HG02973 (cell line): Measurements from ENCODE around the gene SOBP.
"Not testable (repeated sequence)": the region's sequence is repeated elsewhere in the genome, so short reads cannot be mapped to it uniquely, and the experiment has no call there.

Experiments used
- ATAC-seq: cut with Tn5 transposase; IDR thresholded peaks from one replicate; pipeline ENCODE4 v1.9.1; 2021; ENCODE audit warnings: moderate library complexity; ENCODE audit not compliant: unreplicated experiment

The SOBP gene

GRCh38 chr6:107488174-107488874 lies 1.6 kb upstream of the SOBP start:
- no peak for ATAC-seq

DNA sequence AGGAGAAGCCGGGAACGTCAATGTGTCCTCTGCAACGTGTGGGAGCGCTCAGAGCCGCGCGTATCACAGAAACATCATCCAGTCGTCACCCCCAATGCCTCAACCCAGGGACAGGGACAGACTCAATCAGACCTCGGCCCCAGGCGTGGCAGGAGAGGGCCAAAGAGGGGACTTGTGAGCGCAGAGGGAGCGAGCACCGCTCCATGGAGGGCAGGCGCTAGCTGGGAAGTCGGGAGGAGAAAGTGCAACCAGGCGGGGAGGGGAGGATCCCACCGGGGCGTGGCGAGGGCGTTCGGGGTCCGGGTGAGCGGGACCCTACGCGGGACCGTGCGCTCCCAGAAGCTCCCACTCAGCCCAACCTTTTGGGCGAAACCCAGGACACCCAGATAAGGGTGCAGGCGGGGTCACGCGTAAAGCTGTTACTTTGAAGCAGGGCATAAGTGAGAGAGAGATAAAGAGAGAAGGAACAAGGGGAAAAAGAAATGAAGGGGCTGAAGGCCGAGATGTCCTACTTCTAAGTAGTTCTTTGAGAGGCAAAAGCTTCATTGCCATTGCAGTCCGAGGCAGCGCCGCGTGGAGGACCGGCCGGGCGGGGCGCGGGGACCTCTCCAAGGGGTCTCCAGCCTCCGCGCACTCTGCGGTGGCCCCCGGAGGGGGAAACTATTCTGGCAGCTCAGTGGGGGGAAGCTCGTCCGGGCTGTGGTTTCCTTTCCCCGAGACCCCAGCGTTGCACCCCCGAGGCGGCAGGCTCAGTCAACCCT lies 862 bp upstream of the SOBP start:
- ATAC-seq: no peak

DNA sequence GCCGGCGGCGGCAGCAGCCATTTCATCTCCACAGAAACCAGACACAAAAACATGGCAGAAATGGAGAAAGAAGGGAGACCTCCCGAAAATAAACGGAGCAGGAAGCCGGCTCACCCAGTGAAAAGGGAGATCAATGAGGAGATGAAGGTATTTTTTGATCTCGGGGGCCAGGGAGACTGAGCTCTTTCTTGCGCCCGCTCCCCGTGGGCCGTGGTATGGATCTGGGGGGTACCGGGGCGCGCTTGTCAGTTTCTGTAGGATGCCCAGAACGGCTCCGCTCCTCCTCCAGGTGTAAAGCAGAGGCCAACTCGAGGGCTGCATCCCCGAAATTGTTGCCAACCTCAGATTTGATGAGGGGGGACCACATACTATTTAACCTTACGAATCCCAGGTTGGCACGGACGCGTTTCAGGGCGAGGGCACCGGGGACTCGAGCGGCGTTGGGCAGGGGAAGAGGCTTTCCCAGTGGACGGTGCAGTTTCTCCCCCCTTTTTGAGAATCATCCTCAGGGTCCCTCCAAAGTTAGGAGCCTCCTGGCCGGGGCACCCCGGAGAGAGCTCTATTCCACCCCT lies 735 bp downstream of the SOBP start:
- no peak for ATAC-seq

- ATAC-seq: no peak
Observed at GRCh38 chr6:107491138-107491609, 1.3 kb downstream of the SOBP start.

GRCh38 chr6:107491760-107492660 lies 2.1 kb downstream of the SOBP start:
- no peak for ATAC-seq

GRCh38 chr6:107493158-107494057 lies 3.5 kb downstream of the SOBP start:
- no peak for ATAC-seq

GRCh38 chr6:107495196-107495643 lies 5.3 kb downstream of the SOBP start:
- no peak for ATAC-seq

GRCh38 chr6:107495971-107496370 lies 6.1 kb downstream of the SOBP start:
- ATAC-seq: no peak

DNA sequence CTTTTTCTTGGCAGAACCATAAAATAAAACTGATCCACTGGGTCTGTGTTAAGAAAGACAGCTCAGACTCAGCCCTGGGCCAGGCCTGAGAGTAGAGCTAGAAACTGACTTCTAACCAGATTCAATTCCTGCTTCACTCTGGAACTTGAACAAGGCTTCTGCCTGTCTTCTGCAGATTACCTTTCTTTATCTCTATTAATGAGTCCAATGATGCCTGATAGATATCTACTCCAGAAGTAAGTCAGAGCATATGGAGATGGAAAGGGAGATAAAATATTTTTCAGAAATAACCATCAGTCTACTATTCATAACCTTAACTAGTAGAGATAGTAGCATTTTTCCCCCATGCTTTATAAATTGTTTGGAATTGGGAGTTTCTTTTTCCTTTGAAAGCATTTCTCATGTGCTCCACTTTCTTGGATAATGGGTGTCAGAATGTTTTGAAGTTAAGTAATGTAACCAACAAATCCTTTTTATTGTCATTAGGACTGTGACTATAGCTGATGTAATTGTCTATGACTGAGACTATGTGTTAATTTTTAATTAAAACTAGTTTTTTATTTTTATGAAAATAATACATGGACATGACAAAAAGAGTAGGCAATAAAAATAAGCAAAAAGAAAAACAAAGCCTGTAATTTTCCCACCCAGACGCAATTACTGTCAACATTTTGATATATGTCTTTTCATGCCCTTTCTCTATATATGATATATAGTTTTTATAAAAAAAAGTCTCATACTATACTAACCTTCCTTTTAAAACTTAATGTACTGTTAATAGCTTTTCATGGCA lies 7.2 kb downstream of the SOBP start:
- ATAC-seq: no peak

DNA sequence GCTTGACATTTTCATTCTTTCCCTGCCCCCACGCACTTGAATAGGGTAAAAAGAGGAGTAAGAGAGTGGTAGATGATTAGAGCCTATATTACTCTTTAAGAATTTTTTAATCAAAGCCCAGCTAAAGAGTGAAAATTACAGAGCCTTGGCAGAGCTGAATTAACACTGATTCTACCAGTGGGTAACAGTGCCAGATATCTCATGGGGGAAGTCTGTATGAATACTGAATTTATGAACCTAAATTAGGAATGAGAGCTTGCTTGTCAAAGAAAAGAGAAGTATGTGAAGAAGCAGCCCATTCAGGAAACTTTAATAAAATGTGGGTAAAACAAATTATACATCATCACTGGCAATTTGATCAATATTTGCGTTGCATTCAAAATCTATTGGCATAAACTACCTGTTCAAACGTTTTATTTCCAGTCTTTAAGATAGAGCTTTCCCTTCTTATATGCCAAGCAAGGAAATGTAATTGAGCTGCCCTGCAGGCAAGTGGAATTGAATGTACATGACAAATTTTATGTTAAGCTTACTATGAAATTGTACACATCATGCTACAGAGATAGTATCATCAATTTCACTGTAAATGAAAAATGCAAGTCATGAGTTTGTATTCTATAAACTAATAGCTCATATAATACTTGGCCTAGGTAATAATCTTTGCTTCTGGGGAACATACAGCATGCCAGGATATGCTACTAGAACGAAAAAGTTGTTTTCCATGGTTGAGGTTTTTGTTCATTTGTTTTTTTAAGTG lies 14.5 kb downstream of the SOBP start:
- no peak for ATAC-seq

- ATAC-seq: no peak
Observed at GRCh38 chr6:107506145-107506544, 16.2 kb downstream of the SOBP start.

DNA sequence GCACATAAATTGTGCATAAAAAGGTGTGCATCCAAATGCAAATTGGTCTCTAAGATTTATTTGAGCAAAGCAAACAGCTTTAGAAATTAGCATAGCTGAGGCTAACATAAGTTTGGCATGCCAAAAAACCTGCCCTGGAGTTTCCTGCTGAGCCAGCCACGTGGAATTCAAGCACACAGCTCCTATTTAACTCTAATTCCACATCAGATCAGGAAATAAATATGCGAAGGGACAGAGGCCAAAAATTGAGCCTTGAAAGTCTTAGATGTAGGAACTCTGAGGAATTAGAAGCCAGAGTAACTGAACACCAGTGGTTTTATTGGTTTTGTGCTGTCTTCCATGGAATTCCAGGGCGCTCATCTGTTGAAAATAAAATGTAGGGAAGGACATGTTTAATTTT lies 19.6 kb downstream of the SOBP start:
- no peak for ATAC-seq

- no peak for ATAC-seq
Observed at GRCh38 chr6:107510108-107510507, 20.2 kb downstream of the SOBP start.

DNA sequence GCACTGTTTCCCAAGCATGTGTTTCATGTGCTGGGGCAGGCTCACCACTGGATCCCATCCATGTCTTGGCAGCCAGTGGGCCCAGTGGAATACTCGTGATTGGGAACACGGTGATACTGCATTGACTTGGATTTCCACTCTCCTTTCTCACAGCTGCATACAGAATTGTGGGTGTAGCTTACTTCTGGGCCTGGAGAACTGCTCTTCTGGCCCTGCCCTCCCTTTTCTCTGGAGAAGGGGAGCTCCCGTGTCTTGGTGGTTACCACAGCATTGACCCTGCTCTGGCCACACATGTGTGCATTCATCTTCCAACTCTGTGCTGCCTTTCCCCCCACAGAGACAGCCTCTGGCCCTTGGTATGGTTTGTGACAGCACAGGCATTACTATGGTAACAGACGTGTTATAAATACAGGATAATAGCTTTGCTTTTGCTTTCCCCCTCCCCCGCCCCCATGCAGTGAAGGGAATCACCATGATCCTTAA lies 21.6 kb downstream of the SOBP start:
- no peak for ATAC-seq

DNA sequence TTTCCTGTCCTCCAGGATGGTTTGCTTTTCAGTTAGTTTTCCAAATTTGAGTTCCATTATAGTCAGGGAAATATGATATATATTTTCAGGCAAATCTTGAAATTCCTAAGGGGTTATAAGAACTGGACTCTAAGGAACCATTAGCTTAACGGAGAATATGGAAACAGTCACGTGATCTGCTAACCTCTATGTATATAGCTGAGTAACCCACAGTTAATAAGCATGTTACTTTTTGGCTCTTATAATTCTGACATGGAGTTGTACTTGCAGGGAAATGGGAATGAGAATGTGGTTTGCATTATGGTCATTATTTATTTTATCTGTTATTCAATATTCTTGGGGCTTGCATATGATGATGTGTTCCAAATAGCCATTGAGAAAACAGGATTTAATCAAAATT lies 23.3 kb downstream of the SOBP start:
- no peak for ATAC-seq

DNA sequence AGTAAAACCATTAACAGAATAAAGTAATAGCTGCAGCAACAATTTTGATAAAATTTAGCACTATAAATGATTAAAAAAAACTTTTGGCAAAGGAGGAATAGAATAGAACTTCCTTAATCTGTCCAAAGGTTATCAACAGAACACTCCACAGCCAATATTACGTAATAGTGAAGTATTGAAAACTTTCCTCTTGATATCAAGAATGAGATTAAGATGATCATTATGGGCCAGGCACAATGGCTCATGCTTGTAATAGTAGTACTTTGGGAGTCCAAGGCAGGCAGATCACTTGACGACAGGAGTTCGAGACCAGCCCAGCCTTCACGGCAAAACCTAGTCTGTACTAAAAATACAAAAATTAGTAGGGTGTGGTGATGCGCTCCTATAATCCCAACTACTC lies 26.0 kb downstream of the SOBP start:
- no peak for ATAC-seq

- ATAC-seq: no peak
Observed at GRCh38 chr6:107517274-107517673, 27.4 kb downstream of the SOBP start.

GRCh38 chr6:107519224-107519623 lies 29.3 kb downstream of the SOBP start:
- not testable (repeated sequence) for ATAC-seq
